HG02840 (cell line): ENCODE measurements around the gene ENGASE.
"Not testable (repeated sequence)": the region's sequence is repeated elsewhere in the genome, so short reads cannot be mapped to it uniquely, and the experiment has no call there.

Source experiments
- ATAC-seq: cut with Tn5 transposase; IDR thresholded peaks from one replicate; pipeline ENCODE4 v1.9.1; 2021; ENCODE audit warnings: mild to moderate bottlenecking, moderate library complexity, moderate number of reproducible peaks; ENCODE audit not compliant: unreplicated experiment, low FRiP score

Gene ENGASE, protein sequence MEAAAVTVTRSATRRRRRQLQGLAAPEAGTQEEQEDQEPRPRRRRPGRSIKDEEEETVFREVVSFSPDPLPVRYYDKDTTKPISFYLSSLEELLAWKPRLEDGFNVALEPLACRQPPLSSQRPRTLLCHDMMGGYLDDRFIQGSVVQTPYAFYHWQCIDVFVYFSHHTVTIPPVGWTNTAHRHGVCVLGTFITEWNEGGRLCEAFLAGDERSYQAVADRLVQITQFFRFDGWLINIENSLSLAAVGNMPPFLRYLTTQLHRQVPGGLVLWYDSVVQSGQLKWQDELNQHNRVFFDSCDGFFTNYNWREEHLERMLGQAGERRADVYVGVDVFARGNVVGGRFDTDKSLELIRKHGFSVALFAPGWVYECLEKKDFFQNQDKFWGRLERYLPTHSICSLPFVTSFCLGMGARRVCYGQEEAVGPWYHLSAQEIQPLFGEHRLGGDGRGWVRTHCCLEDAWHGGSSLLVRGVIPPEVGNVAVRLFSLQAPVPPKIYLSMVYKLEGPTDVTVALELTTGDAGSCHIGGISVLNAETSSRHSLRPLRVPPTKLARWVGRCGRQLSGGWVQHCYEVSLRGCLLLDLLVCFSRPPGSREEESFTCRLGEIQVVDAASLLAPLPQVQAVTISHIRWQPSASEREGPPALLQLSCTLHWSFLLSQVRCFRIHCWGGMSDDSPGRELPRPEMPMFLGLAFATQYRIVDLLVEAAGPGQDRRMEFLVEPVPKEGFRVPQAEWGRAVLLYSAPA

GRCh38 chr17:79074649-79075445, at the start of gene ENGASE:
TSS of gene ENGASE (plus strand) at chr17:79074824. CDS start at chr17:79074945, 121 bp downstream.
- peak; percentile 83 for ATAC-seq

- no peak for ATAC-seq
Measured at GRCh38 chr17:79024901-79025737, 49.5 kb upstream of the ENGASE start.

DNA sequence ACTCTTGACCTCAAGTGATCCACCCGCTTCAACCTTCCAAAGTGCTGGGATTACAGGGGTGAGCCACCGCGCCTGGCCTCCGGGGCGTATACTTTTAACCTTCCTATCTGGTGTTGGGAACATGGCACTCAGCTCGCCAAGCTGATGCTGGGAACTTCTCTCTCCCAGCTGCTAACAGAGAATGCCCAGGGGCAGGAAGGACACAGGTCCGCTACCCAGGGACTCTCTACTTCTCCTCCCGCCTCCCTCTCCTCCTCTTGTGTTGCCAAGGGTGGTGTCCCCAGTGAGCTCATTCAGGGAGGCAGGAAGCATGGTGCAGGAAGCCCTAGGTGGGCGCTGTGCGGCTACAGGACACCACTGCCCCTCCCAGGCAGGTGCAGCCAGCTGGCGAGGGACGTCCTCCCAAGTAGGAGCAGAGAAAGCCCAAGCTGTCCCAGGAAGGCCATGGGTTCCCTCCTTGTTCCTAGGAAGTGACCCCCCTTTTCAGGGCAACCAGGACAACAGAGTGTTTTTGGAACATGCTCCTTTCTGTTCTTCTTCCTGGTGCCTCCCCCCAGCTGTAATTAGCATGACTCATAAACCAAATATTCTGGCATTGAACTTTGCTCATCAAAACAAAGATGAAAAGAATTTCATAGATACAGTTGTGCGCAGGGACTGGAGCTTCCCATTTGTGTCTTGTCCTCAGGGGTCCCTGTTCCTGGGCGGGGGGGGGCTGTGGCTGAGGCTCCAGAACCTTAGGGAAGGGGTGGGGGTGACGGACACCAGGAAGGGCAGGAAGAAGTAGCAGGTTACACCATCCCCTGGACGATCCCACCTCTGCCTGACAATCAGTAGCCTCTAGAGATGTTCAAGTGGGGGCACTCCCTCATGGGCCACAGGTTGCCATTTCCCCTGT, 48.0 kb upstream of the ENGASE start:
- ATAC-seq: no peak

- no peak for ATAC-seq
Measured at GRCh38 chr17:79027274-79027924, 47.2 kb upstream of the ENGASE start.

GRCh38 chr17:79027925-79028491, 46.6 kb upstream of the ENGASE start:
- no peak for ATAC-seq

GRCh38 chr17:79028496-79029326, 45.9 kb upstream of the ENGASE start:
- ATAC-seq: no peak

- no peak for ATAC-seq
Measured at GRCh38 chr17:79029327-79030009, 45.2 kb upstream of the ENGASE start.

- ATAC-seq: not testable (repeated sequence)
Measured at GRCh38 chr17:79030636-79031035, 44.0 kb upstream of the ENGASE start.

- no peak for ATAC-seq
Measured at GRCh38 chr17:79031996-79032875, 42.4 kb upstream of the ENGASE start.

GRCh38 chr17:79033046-79033616, 41.5 kb upstream of the ENGASE start:
- no peak for ATAC-seq

DNA sequence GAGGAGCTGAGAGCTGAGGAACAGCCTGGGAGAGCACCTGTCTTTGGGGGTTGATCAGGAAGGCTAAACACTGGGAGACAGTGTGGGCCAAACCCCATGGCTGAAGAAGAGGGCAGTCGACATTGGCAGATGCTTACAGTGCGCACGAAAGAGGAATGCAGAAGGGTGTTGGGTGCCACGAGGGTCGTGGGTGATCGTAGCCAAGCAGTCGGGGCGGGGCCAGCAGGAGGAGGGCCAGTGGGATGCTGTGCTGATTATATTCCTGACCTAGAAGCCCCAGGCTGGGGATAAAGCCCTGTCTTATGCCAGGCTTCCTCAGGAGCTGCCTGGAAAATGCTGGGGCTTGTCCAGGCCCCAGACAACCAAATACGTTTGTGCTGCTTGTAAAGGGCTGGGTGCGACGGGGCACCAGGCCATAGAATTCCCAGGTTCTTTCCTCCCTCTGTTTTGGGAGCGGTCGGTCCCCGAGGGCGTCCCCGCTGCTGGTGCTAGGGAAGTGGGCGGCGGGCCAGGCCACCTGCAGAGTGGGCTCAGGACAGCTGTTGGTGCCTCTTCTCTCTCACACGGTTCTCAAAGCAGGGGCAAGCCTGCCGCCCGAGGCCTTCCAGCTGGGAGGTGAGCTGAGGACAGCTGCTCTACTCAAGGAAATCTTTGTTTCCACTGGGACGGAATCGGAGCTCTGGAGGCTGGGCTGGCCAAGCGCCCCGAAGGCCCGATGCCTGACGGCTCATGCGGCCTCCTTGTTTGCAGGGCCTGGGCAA, 40.7 kb upstream of the ENGASE start:
- ATAC-seq: no peak

GRCh38 chr17:79034931-79035485, 39.6 kb upstream of the ENGASE start:
- ATAC-seq: no peak

GRCh38 chr17:79035686-79036085, 38.9 kb upstream of the ENGASE start:
- no peak for ATAC-seq

DNA sequence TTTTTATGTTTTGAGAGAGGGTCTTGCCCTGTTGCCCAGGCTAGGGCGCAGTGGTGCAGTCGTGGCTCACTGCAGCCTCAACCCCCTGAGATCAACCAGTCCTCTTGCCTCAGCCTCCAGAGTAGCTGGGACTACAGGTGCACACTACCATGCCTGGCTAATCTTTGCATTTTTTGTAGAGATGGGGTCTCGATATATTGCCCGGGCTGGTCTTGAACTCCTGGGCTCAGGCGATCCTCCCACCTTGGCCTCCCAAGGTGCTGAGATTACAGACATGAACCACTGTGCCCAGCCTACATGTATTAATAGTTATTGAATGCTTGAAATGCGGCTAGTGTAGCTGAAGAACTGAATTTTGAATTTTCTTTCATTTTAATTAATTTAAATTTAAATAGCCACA, 38.4 kb upstream of the ENGASE start:
- no peak for ATAC-seq
